Measurements from ENCODE around the gene TOP3A. TPM values are rescaled to one million over a fixed set of nuclear protein-coding genes. Genes with fewer than 3 reads are reported as not detected.

TOP3A gene
- total and polyA plus RNA-seq, 2 experiments from 2014 or later: 21.7 to 76.7 TPM

DNA sequence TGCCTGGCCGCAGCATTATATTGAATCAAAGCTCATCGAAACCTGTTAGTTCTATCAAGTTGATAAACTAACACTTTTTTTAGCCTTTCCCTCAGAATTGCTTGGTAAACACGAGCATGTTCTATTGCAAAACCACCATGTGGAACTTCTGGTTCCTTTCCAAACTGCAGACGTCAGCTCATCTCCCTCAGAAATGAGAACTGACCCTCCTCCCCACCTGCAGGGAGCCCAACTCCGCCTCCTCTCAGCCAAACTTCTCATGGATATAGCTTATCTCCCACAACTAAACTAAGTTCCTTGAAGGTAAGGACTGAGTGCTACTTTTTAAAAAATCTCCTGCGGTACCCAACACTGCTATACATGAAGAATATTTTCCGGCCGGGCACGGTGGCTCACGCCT is 41.8 kb upstream of the TOP3A start (continued):
- TF ChIP-seq, protein P1, sequence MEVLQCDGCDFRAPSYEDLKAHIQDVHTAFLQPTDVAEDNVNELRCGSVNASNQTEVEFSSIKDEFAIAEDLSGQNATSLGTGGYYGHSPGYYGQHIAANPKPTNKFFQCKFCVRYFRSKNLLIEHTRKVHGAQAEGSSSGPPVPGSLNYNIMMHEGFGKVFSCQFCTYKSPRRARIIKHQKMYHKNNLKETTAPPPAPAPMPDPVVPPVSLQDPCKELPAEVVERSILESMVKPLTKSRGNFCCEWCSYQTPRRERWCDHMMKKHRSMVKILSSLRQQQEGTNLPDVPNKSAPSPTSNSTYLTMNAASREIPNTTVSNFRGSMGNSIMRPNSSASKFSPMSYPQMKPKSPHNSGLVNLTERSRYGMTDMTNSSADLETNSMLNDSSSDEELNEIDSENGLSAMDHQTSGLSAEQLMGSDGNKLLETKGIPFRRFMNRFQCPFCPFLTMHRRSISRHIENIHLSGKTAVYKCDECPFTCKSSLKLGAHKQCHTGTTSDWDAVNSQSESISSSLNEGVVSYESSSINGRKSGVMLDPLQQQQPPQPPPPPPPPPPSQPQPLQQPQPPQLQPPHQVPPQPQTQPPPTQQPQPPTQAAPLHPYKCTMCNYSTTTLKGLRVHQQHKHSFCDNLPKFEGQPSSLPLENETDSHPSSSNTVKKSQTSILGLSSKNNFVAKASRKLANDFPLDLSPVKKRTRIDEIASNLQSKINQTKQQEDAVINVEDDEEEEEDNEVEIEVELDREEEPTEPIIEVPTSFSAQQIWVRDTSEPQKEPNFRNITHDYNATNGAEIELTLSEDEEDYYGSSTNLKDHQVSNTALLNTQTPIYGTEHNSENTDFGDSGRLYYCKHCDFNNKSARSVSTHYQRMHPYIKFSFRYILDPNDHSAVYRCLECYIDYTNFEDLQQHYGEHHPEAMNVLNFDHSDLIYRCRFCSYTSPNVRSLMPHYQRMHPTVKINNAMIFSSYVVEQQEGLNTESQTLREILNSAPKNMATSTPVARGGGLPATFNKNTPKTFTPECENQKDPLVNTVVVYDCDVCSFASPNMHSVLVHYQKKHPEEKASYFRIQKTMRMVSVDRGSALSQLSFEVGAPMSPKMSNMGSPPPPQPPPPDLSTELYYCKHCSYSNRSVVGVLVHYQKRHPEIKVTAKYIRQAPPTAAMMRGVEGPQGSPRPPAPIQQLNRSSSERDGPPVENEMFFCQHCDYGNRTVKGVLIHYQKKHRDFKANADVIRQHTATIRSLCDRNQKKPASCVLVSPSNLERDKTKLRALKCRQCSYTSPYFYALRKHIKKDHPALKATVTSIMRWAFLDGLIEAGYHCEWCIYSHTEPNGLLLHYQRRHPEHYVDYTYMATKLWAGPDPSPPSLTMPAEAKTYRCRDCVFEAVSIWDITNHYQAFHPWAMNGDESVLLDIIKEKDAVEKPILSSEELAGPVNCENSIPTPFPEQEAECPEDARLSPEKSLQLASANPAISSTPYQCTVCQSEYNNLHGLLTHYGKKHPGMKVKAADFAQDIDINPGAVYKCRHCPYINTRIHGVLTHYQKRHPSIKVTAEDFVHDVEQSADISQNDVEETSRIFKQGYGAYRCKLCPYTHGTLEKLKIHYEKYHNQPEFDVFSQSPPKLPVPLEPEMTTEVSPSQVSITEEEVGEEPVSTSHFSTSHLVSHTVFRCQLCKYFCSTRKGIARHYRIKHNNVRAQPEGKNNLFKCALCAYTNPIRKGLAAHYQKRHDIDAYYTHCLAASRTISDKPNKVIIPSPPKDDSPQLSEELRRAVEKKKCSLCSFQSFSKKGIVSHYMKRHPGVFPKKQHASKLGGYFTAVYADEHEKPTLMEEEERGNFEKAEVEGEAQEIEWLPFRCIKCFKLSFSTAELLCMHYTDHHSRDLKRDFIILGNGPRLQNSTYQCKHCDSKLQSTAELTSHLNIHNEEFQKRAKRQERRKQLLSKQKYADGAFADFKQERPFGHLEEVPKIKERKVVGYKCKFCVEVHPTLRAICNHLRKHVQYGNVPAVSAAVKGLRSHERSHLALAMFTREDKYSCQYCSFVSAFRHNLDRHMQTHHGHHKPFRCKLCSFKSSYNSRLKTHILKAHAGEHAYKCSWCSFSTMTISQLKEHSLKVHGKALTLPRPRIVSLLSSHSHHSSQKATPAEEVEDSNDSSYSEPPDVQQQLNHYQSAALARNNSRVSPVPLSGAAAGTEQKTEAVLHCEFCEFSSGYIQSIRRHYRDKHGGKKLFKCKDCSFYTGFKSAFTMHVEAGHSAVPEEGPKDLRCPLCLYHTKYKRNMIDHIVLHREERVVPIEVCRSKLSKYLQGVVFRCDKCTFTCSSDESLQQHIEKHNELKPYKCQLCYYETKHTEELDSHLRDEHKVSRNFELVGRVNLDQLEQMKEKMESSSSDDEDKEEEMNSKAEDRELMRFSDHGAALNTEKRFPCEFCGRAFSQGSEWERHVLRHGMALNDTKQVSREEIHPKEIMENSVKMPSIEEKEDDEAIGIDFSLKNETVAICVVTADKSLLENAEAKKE (CRISPR knock-in tag; IDR thresholded peaks at IDR 0.05): no peak
- no peak for TF ChIP-seq STAT1 (IDR thresholded peaks at IDR 0.05; ENCODE audit: unreplicated experiment)

DNA sequence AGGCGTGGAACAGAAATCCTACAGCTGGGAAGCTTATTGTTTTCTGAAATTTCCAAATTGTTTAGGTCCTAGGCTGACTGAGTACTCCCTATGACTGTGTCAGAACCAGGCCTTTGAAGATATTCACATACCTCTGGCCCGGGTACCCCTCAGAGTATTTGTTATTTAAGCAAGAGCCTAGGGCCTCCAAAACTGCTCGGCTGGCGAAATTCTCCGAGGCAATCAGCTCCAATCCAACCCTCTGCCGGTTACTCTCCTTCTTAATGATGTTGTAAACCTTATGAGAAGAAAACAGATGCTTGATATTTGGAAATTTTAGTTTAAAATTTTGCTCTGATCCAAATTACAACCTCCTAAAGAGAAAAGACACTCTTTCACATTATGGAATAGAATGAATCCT is 38.7 kb upstream of the TOP3A start:
- no peak overlapping the region for H3K27ac Mint-ChIP-seq
- Histone ChIP-seq H3K4me1 (ENCODE audit: insufficient read depth) (no peaks in the 10 kb centered on the region), H3K27me3 (ENCODE audit: insufficient read depth) (no peaks in the 10 kb centered on the region), H4K20me1 (replicated peaks; ENCODE audit: insufficient read depth) (0 out of 2 replicates have a peak, but pooled peaks cover 10% of the 10 kb centered on the region), H3K4me3 (no peak overlapping the region), H3K4me2 (no peak overlapping the region), H3K36me3 (ENCODE audit: insufficient read depth) (peaks cover 33% of the 10 kb centered on the region), H3K27ac (ENCODE audit: low read depth) (no peak overlapping the region), H2AFZ (no peak overlapping the region), H3F3A (replicated peaks; ENCODE audit: low read depth) (no peaks in the 10 kb centered on the region), H3K9me2 (ENCODE audit: insufficient read depth) (no peaks in the 10 kb centered on the region), H3K79me2 (replicated peaks; ENCODE audit: insufficient read depth) (peaks cover 14% of the 10 kb centered on the region; the same call in 1 of the 2 replicates)
- H3K4me1 Mint-ChIP-seq: no peaks in the 10 kb centered on the region
- H3K27me3 Mint-ChIP-seq (ENCODE audit: insufficient read depth, low read depth, poor library complexity): no peaks in the 10 kb centered on the region
- ATAC-seq (no peak), DNase-seq (ENCODE audit: low spot score) (no peak)
- H3K4me3 Mint-ChIP-seq: no peak overlapping the region
- peaks cover 63% of the 10 kb centered on the region for H3K36me3 Mint-ChIP-seq (ENCODE audit: low read depth)
- H3K9me3 Mint-ChIP-seq: no peaks in the 10 kb centered on the region
- TF ChIP-seq, protein P2, sequence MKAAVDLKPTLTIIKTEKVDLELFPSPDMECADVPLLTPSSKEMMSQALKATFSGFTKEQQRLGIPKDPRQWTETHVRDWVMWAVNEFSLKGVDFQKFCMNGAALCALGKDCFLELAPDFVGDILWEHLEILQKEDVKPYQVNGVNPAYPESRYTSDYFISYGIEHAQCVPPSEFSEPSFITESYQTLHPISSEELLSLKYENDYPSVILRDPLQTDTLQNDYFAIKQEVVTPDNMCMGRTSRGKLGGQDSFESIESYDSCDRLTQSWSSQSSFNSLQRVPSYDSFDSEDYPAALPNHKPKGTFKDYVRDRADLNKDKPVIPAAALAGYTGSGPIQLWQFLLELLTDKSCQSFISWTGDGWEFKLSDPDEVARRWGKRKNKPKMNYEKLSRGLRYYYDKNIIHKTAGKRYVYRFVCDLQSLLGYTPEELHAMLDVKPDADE (IDR thresholded peaks at IDR 0.05): no peak
- TF ChIP-seq CREB1 (CRISPR knock-in tag; IDR thresholded peaks at IDR 0.05; ENCODE audit: low read depth) (no peak), ZNF114 (CRISPR knock-in tag; IDR thresholded peaks at IDR 0.05) (no peak), ZNF331 (CRISPR knock-in tag; IDR thresholded peaks at IDR 0.05; ENCODE audit: low read depth) (no peak), STAT1 (IDR thresholded peaks at IDR 0.05; ENCODE audit: unreplicated experiment) (no peak)
- TF ChIP-seq, protein P3, sequence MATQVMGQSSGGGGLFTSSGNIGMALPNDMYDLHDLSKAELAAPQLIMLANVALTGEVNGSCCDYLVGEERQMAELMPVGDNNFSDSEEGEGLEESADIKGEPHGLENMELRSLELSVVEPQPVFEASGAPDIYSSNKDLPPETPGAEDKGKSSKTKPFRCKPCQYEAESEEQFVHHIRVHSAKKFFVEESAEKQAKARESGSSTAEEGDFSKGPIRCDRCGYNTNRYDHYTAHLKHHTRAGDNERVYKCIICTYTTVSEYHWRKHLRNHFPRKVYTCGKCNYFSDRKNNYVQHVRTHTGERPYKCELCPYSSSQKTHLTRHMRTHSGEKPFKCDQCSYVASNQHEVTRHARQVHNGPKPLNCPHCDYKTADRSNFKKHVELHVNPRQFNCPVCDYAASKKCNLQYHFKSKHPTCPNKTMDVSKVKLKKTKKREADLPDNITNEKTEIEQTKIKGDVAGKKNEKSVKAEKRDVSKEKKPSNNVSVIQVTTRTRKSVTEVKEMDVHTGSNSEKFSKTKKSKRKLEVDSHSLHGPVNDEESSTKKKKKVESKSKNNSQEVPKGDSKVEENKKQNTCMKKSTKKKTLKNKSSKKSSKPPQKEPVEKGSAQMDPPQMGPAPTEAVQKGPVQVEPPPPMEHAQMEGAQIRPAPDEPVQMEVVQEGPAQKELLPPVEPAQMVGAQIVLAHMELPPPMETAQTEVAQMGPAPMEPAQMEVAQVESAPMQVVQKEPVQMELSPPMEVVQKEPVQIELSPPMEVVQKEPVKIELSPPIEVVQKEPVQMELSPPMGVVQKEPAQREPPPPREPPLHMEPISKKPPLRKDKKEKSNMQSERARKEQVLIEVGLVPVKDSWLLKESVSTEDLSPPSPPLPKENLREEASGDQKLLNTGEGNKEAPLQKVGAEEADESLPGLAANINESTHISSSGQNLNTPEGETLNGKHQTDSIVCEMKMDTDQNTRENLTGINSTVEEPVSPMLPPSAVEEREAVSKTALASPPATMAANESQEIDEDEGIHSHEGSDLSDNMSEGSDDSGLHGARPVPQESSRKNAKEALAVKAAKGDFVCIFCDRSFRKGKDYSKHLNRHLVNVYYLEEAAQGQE (IDR thresholded peaks at IDR 0.05; ENCODE audit: unreplicated experiment): no peak

All from GM23338 (cell line).